GM18861 (cell line): ENCODE data around the gene ADM2.
"Not testable (repeated sequence)": the region's sequence is repeated elsewhere in the genome, so short reads cannot be mapped to it uniquely, and the experiment has no call there.

ENCODE experiments used
- ATAC-seq: cut with Tn5 transposase; IDR thresholded peaks from one replicate; pipeline ENCODE4 v1.9.1; 2021; ENCODE audit not compliant: unreplicated experiment

Gene ADM2

DNA sequence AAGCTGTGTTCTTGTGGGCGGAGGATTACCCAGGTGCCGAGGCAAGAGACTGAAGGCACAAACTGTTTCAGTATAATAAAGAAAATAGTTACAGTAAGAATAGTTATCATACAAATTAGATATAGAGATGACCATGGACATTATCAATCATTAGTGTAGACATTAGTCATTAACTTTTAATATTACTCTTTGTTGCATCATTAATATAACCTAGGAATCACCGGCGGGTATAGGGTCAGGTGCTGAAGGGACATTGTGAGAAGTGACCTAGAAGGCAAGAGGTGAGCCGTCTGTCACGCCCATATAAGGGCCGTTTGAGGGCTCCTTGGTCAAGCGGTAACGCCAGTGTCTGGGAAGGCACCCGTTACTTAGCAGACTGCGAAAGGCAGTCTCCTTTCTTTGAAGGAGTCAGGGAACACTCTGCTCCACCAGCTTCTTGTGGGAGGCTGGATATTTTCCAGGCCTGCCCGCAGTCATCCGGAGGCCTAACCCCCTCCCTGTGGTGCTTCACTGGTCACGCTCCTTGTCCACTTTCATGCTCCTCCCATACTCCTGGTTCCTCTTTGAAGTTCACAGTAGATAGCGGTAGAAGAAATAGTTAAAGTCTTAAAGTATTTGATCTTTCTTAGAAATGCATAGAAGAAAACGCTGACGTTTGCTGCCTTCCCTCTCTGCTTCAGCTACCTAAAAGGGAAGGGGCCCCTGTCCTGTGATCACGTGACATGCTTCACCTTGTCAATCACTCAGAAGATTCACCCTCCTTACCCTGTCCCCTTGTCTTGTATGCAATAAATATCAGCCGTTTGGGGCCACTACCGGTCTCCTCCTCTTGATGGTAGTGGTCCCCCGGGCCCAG is 52.7 kb downstream of the ADM2 start:
- not testable (repeated sequence) for ATAC-seq

DNA sequence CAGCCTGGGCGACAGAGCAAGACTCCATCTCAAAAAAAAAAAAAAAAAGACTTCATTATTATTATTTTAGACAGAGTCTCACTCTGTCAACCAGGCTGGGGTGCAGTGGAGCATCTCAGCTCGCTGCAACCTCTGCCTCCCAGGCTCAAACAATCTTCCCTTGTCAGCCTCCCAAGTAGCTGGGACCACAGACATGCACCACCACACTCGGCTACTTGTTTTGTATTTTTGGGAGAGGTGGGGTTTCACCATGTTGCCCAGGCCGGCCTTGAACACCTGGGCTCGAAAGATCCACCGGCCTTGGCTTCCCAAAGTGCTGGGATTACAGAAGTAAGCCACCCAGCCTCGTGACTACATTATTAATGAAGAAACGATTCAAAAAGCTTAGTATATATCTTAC is 53.8 kb downstream of the ADM2 start:
- ATAC-seq, result no peak
